NCI-H187 treated with DMSO at 0.1 percent for 48 hours (cell line): ENCODE data around the gene SUPT20HL2.
"Not testable (repeated sequence)": the region's sequence is repeated elsewhere in the genome, so short reads cannot be mapped to it uniquely, and the experiment has no call there.

Source experiments
- DNase-seq: peaks from one replicate; lab custom pipeline; 2025; lab: John Stamatoyannopoulos, UW

The SUPT20HL2 gene

DNA sequence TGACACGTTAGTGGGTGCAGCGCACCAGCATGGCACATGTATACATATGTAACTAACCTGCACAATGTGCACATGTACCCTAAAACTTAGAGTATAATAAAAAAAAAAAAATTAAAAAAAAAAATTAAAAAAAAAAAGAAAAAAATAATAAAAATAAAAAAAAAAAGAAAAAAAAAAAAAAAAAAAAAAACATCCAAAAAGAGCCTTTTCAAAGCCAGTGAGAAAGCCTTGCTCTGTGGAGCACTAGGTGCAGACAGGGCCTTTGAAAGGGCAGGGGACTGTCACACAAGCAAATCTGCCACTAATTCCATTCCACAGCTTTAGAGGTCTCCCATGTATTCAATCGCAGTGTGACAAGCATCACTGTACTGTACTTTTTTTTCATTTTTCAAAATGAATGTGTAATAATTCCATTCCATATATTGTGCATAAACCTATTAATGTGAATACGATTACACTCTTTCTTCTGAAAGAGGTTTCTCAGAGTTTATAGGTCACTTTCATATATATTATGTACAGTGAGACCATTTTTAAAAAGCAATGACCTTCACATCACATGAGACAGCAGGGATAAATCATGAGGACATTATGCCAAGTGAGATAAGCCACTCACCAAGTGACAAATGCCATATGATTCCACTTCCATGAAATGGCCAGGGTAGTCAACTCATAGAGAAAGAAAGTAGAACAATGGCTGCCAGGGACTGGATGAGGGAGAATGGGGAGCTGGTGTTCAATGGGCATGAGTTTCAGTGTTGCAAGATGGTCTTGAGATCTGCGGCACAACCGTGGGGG, 4.1 kb downstream of the SUPT20HL2 start:
- not testable (repeated sequence) for DNase-seq

DNA sequence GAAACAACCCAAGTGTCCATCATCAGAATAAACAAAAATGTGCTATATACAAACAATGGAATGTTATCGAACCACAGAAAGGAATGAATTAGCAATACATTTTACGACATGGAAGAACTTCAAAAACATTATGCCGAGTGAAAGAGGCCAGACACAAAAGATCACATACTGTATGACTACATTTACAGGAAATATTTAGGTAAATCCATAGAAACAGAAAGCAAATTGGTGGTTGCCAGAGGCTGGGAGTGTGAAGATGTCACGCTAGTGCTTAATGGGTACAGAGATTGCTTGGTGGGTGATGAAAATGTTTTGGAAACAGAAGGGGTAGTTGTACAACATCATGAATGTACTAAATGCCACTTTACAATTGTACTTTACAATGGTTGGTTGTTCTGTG, 5.1 kb downstream of the SUPT20HL2 start:
- DNase-seq: not testable (repeated sequence)

DNA sequence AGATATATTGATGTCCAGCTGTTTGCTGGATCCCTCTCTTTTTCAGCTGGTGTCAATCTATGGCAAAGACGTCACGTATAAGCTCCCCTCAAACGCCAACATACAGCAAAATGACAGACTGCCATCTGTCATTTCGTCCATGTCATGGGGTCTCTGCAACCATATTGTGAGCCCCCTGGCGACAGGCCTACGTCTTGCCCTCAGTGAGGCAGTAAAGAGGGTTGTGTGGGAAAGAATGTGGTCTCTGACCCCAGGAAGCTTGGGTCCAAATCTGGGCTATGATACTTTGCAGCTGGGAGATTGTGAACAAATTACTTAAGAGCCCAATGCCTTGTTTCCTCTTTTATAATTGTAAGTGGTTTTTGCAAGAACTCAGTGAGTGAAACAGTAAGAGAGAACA, 7.4 kb downstream of the SUPT20HL2 start:
- DNase-seq: no peak

DNA sequence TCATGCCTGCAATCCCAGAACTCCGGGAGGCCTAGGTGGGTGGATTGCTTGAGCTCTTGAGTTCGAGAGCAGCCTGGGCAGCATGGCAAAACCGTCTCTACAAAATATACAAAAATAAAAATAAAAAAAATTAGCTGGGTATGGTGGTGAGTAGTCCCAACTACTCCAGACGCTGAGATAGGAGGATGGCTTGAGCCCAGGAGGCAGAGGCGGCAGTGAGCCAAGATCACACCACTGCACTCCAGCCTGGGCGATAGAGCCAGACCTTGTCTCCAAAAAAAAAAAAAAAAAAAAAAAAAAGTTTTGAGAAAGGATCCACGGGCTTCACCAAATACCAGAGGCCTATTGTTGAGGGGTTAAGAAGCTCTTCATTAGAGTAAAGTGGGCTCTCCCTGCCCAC, 8.0 kb downstream of the SUPT20HL2 start:
- no peak for DNase-seq

DNA sequence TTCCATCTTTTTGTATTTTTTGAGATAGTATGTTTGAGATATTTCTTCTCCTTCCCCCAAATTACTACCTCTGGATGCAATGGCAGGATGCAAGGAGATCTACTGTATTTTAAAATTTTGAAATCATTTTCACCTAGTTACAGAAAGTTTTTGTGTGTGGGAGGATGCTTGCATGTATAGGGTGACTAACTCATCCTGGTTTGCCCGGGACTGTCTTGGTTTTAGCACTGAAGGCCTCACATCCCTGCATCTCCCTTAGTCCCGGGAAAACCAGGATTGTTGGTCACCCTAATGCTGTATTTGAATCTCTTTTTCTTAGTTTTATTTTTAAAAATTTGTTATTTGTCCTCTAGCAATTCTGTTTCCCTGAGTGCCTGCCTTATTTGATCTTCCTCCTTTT, 12.1 kb downstream of the SUPT20HL2 start:
- DNase-seq: no peak

DNA sequence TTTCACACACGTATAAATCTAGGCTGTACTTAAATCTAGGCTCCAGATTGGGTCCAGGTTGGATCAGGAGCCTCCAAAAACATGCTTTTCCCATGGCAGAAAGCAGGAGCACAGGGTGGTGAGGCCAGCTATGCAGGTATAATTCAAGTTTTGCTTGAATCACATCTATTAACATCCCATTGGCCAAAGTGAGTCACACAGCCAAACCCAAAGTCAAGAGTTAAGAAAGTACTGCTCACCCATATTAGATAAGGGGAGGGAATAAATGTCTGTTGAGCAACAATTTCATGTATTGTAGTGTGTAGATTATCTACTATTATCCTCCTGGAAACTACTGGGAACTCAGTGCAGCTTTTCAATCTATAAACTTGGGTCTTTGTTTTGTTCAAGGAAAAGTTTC, 12.8 kb downstream of the SUPT20HL2 start:
- no peak for DNase-seq

DNA sequence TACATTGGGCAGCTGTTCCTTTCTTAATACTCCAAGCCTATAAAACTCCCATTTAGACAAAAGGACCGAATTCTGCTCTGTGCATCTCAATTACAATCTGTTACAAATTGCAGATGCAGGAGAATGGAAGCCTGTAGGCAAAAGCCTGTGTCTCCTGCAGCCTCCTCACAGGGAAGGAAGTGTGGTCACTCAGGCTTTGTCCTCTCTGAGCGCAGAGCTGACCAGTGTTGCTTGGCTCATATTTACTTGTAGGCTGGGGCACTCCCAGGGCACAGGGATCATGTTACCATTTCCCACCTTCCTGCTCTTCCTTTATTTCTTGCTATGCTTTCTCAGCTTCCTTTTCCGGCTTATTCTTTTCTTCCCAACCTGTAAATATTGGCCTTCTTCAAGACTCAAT, 15.7 kb downstream of the SUPT20HL2 start:
- no peak for DNase-seq

DNA sequence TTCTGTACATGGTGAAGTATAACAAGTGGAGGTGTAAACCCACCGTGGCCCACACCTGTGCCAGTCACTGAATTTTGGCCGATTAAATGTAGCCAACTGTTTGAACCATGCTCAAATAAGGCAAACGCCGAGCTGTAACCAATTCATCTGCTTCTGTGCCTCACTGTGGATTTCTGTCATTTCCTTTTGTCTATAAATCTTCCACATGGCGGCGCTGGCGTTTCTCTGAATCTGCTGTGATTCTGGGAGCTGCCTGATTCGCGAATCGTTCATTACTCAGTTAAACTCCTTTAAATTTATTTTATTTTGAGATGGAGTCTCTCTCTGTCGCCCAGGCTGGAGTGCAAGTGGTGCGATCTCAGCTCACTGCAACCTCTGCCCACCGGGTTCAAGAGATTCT, 19.2 kb downstream of the SUPT20HL2 start:
- no peak for DNase-seq

DNA sequence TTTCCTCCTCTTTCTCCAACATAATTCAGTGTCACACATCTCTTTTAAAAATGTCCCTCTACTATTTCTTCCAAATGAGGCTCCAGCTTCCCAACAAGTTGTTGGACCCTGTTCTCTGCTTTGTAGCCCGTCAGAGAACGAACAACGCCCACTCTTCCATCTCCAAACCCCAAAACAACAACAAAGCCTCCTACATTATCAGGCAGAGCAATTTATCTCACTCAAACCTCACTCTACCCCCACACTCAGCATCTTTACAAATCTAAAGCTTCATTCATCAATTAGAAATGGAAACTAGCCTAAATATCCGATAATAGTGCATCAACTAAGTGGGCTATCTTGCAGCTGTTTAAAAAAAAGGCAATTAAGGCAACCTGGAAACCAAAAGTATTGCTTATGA, 20.5 kb downstream of the SUPT20HL2 start:
- no peak for DNase-seq

DNA sequence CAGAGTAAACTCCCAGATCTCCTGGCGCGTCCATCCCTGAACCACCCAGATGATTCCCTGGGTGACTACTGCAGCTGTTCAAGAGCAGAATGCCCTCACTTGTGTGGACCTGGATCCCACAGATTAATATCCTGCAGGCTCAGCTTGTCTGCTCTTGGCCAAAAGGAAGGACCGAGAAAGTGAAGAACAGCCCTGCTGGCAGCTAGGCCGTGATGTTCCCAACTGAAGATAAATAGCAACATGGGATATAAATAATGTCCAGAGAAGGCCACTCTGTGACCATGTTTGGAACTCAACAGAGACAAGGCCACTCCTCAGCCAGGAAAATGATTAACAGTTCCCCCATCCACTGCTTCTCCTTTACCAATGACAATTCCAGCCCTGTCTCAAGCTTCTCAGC, 21.5 kb downstream of the SUPT20HL2 start:
- no peak for DNase-seq

DNA sequence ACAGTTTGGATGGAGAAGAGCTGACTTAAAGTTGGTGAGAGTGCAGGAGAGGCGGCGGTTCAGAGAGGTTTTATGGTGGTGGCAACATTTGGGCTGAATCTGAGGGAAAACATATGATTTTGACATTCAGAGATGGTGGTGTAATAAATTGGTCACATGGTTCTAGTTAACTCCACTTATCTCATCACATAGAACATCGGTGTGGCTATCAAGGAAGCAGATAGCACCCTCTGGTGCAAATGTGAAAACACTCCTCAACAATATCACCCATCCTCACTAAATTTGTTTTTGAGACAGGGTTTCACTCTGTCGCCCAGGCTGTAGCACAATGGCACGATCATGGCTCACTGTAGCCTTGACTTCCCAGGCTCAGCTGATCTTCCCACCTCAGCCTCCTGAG, 28.8 kb downstream of the SUPT20HL2 start:
- no peak for DNase-seq

DNA sequence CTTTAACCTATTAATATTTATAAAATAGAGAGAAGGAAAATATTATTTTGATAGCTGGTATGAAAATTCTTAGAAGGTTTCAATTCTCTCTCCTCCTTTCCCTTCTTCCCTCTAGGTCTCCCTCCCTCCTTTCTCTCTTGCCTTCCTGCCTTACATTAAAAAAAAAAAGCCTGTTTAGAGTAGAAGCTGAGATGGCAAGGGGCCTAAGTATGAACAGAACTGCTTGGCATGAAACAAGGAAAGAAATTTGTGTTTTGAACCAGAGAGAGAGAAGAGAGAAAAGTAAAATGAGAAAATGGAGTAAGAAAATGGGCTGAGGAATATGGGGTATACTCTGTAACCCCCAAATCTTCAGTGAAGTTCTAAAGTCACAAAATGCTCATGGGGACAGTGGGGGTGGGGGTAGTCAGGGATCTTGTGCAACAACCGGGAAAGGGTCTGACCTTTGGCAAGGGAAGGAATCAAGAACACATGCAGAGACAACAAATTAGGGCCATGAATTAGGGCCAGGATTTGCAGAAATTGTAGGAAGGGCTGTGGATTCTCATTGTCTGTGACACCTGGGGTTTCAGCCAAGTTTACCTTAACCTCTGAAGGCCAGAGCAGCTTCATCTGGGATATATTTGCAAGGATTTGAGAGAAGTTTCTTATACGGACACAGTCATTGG, 30.6 kb downstream of the SUPT20HL2 start:
- DNase-seq: no peak

DNA sequence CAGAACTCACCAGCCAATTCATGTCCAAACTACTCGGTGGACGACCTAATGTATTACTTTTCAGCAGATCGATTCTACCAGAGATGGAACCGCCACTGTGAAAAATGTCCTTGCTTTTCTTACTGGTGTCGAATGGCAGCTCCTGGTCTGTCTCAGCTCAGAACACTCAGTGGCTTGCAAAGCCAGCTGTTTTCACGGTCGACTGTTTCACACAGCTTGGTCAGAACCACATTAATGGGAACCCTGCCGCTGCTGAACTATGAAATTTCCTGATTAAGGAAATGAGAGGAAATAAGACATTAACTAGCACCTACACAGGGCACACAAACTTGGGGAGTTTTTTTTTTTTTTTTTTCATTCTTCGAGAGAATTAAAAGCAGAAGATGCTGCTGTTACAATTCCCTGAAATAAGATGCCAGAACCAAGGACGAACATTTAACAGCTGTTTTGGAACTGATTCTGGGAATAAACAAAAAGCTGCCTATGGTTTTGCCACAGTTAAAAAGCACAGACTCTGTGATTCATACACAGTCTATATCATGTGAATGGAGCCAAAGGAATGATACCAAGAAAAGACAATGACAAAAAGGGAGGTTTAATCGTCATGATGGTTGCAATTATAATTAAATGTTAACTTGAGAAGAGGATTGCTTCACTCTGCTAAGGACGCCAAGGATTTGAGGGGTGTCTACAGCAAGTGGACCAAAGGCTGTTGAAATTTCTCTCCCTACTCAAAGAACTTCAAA, 31.3 kb downstream of the SUPT20HL2 start:
- no peak for DNase-seq

DNA sequence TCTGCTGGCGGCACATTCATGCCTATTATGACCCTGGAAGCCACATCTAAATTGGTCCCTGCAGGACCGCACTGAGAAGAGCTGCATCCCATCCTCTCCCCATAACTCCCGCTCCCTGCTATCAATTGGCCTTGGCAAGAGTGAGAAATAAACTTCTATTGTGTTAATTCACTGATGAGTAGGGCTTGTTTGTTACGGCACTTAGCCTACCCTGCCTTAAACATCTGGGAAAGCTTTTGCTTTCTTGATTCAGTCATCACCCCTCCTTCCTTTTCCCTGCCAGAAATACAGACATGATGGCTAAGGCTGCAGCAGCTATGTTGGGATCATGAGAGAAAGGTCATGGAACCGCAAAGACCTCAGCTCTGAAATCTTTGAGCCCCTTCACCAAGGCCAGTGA, 36.5 kb downstream of the SUPT20HL2 start:
- no peak for DNase-seq

DNA sequence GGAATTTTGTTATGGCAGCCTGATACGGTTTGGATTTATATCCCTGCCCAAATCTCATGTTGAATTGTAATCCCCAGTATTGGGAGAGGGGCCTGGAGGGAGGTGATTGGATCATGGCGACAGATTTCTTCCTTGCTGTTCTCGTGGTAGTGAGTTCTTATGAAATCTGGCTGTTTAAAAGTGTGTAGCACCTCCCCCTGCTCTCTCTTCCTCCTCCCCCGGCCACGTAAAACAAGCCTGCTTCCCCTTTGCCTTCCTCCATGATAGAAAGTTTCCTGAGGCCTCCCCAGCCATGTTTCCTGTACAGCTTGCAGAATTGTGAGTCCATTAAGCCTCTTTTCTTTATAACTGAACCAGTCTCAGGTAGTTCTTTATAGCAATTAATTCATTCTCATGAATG, 37.9 kb downstream of the SUPT20HL2 start:
- DNase-seq: no peak

DNA sequence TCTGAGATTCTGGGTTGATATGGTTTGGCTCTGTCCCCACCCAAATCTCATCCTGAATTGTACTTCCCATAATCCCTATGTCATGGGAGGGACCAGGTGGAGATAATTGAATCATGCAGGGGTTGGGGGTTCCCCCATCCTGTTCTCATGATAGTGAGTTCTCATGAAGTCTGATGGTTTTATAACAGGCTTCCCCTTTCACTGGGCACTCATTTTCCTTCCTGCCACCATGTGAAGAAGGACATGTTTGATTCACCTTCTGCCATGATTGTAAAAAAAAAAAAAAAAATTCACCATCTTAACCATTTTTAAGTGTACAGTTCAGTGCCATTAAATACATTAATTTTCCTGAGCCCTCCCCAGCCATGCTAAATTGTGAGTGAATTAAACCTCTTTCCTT, 42.6 kb downstream of the SUPT20HL2 start:
- no peak for DNase-seq

DNA sequence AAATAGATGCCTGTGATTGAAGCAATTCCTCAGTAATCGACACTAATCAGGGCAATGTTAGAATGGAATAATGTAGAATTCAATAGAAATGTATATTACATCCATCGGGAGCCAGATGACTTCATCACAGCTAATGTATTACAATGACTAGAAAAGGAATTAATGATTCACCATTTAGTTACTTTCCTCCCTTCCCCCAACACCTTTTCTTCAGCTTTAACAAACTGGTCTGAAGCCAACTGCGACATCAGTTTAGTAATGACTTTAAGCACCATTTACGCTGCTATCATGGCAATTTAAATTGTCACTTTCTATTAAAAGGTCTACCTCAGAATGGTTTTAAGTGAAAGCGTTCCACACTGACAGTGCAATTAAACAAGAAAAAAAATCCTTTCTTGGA, 45.1 kb downstream of the SUPT20HL2 start:
- no peak for DNase-seq

DNA sequence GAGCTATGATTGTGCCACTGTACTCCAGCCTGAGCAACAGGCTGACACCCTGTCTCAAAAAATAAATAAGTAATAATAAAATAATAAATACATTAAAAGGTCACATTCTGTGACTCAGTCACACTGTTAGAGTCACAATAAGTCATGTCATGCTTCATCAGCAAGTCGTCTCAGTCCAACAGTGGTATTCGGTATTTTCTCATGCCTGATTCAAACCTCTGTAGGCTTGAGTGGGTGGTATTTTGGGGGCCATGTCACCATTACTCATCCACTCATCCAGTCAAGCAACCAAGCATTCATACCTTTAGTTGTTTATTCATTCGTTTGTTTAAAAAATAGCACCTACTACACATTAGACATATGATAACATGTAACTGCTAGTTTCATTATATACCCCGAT, 46.9 kb downstream of the SUPT20HL2 start:
- no peak for DNase-seq

DNA sequence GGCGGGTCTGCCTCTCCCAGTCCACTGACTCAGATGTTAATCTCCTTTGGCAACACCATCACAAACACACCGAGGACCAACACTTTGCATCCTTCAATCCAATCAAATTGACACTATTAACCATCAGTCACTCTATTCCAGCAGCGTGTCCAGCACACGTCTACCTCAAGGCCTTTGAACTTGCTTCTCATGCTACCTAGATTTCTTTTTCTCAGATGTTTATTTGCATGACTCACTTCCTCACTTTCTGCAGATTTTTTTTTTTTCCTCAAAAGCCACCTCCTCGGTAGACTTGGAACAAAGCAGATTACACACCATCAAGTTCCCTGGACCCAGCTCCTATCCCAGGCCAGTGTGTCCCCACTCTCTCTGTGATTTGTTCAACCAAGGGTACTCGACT, 49.5 kb downstream of the SUPT20HL2 start:
- DNase-seq: no peak

DNA sequence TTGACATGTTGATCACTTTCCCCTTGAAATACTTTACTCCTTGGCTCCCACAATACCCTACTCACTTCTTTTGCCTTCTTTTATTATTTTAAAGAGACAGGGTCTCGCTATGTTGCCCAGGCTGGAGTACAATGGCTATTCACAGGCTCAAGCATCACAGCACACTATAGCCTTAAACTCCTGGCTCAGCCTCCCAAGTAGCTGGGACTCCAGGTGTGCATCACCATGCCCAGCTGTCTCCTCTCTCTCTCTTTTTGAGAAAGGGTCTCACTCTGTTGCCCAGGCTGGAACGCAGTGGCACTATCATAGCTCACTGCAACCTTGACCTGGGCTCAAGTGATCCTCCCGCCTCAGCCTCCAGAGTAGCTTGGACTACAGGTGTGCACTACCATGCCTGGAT, 51.6 kb downstream of the SUPT20HL2 start:
- no peak for DNase-seq
